ENCODE results near the gene MFAP4.

DNA sequence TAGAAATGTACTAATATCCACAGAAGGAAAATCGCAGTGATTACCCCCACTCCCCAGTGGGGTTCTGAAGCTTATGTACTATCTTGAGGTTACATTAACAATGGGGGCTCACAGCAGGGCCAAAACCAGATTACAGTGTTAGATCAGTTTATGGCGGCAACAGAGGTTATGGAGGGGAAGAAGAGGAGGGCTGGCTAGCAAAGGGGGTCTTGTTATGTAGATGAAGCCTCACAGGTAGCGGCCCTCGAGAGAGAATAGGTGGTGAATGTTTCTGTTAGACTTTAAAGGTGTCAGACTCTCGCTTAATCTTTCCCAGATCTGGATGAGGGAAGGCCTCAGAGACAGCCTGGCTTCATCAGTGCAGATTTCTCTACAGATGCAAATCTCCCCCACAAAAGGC lies 46.3 kb upstream of the MFAP4 start:
- TF ChIP-seq ZNF197 (CRISPR knock-in tag; IDR thresholded peaks at IDR 0.05; ENCODE audit: low read depth) (no peak), U2AF2 (optimal IDR thresholded peaks at IDR 0.05; ENCODE audit: low read depth, low read length) (no peak), JUN (IDR thresholded peaks at IDR 0.05; ENCODE audit: borderline replicate concordance, low read depth, low read length) (no peak), JUN (CRISPR knock-in tag; IDR thresholded peaks at IDR 0.05; ENCODE audit: borderline replicate concordance) (no peak), ZNF431 (CRISPR knock-in tag; IDR thresholded peaks at IDR 0.05) (no peak), MTF1 (CRISPR knock-in tag; IDR thresholded peaks at IDR 0.05; ENCODE audit: borderline replicate concordance) (no peak), ZNF77 (CRISPR knock-in tag; IDR thresholded peaks at IDR 0.05) (no peak)
- TF ChIP-seq, protein P1, sequence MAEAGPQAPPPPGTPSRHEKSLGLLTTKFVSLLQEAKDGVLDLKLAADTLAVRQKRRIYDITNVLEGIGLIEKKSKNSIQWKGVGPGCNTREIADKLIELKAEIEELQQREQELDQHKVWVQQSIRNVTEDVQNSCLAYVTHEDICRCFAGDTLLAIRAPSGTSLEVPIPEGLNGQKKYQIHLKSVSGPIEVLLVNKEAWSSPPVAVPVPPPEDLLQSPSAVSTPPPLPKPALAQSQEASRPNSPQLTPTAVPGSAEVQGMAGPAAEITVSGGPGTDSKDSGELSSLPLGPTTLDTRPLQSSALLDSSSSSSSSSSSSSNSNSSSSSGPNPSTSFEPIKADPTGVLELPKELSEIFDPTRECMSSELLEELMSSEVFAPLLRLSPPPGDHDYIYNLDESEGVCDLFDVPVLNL (CRISPR knock-in tag; IDR thresholded peaks at IDR 0.05; ENCODE audit: low read depth), result no peak
- TF ChIP-seq, protein P2, sequence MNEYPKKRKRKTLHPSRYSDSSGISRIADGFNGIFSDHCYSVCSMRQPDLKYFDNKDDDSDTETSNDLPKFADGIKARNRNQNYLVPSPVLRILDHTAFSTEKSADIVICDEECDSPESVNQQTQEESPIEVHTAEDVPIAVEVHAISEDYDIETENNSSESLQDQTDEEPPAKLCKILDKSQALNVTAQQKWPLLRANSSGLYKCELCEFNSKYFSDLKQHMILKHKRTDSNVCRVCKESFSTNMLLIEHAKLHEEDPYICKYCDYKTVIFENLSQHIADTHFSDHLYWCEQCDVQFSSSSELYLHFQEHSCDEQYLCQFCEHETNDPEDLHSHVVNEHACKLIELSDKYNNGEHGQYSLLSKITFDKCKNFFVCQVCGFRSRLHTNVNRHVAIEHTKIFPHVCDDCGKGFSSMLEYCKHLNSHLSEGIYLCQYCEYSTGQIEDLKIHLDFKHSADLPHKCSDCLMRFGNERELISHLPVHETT (CRISPR knock-in tag; conservative IDR thresholded peaks at IDR 0.05 in 1 of 2, IDR thresholded peaks at IDR 0.05 in 1 of 2), result no peak
- TF ChIP-seq, protein P3, sequence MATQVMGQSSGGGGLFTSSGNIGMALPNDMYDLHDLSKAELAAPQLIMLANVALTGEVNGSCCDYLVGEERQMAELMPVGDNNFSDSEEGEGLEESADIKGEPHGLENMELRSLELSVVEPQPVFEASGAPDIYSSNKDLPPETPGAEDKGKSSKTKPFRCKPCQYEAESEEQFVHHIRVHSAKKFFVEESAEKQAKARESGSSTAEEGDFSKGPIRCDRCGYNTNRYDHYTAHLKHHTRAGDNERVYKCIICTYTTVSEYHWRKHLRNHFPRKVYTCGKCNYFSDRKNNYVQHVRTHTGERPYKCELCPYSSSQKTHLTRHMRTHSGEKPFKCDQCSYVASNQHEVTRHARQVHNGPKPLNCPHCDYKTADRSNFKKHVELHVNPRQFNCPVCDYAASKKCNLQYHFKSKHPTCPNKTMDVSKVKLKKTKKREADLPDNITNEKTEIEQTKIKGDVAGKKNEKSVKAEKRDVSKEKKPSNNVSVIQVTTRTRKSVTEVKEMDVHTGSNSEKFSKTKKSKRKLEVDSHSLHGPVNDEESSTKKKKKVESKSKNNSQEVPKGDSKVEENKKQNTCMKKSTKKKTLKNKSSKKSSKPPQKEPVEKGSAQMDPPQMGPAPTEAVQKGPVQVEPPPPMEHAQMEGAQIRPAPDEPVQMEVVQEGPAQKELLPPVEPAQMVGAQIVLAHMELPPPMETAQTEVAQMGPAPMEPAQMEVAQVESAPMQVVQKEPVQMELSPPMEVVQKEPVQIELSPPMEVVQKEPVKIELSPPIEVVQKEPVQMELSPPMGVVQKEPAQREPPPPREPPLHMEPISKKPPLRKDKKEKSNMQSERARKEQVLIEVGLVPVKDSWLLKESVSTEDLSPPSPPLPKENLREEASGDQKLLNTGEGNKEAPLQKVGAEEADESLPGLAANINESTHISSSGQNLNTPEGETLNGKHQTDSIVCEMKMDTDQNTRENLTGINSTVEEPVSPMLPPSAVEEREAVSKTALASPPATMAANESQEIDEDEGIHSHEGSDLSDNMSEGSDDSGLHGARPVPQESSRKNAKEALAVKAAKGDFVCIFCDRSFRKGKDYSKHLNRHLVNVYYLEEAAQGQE (IDR thresholded peaks at IDR 0.05; ENCODE audit: borderline replicate concordance), result no peak
- TF ChIP-seq, protein P3 (CRISPR knock-in tag; IDR thresholded peaks at IDR 0.05; ENCODE audit: low read depth), result no peak
